Thyroid gland (tissue), 4 donors: ENCODE measurements around the gene RCVRN.

Source experiments
- CTCF ChIP-seq, 6 experiments: fragments of 200-600 bp in 3 of 6; fragments of 450-650 bp in 3 of 6; sonication (generic) in 3 of 6; IDR thresholded peaks; one replicate each; pipeline ENCODE4 v1.5.1; 2016 to 2019; ENCODE audit warnings: antibody characterized with exemption in 6 of 6, mild to moderate bottlenecking in 2 of 6, inconsistent platforms in 1 of 6, moderate library complexity in 1 of 6
- POLR2A ChIP-seq, 2 donors: fragments of 450-650 bp; IDR thresholded peaks; one replicate each; pipeline ENCODE4 v1.6.1; 2017; ENCODE audit warnings: antibody characterized with exemption in 2 of 2, mild to moderate bottlenecking in 2 of 2, moderate library complexity in 1 of 2

GRCh38 chr17:9855036-9855435 is 50.0 kb downstream of the RCVRN start:
- TF ChIP-seq CTCF (IDR thresholded peaks at IDR 0.05) (no peak), POLR2A (IDR thresholded peaks at IDR 0.05) (no peak)
